ENCODE measurements around the gene IGFLR1. TPM values are rescaled to one million over a fixed set of nuclear protein-coding genes. Genes with fewer than 3 reads are reported as not detected.

Gene IGFLR1
- total RNA-seq, 1 donor from 2014 or later, result 6.3 TPM

GRCh38 chr19:35702223-35703012 lies 39.8 kb downstream of the IGFLR1 start:
- H3K9me3 Mint-ChIP-seq, result no peaks in the 10 kb centered on the region
- DNase-seq (ENCODE audit: low read depth, low spot score), result peak; percentile 83

GRCh38 chr19:35696835-35697234 lies 45.4 kb downstream of the IGFLR1 start:
- H3K4me3 Mint-ChIP-seq, result no peak overlapping the region
- H3K4me1 Mint-ChIP-seq, result peaks cover 4% of the 10 kb centered on the region
- H3K27me3 Mint-ChIP-seq (ENCODE audit: low read depth), result peaks cover 2% of the 10 kb centered on the region
- no peak for TF ChIP-seq CTCF (conservative IDR thresholded peaks at IDR 0.05)
- no peaks in the 10 kb centered on the region for H3K36me3 Mint-ChIP-seq (ENCODE audit: low read depth)
- H3K27ac Mint-ChIP-seq (ENCODE audit: unreplicated experiment), result no peak overlapping the region
- H3K9me3 Mint-ChIP-seq, result no peaks in the 10 kb centered on the region
- no peak for DNase-seq (ENCODE audit: low read depth, low spot score)

More at GRCh38 chr19:35702223-35703012, 39.8 kb downstream of the IGFLR1 start:
- H3K27me3 Mint-ChIP-seq (ENCODE audit: low read depth), result peaks cover 9% of the 10 kb centered on the region
- H3K36me3 Mint-ChIP-seq (ENCODE audit: low read depth), result no peaks in the 10 kb centered on the region
- TF ChIP-seq CTCF (conservative IDR thresholded peaks at IDR 0.05), result no peak
- peak overlapping the region; percentile 53 for H3K27ac Mint-ChIP-seq (ENCODE audit: unreplicated experiment)
- peak overlapping the region; percentile 91 for H3K4me3 Mint-ChIP-seq
- H3K4me1 Mint-ChIP-seq, result peaks cover 6% of the 10 kb centered on the region

- H3K4me1 Mint-ChIP-seq, result peaks cover 4% of the 10 kb centered on the region
- TF ChIP-seq CTCF (conservative IDR thresholded peaks at IDR 0.05), result no peak
- peaks cover 2% of the 10 kb centered on the region for H3K27me3 Mint-ChIP-seq (ENCODE audit: low read depth)
- no peaks in the 10 kb centered on the region for H3K9me3 Mint-ChIP-seq
- no peaks in the 10 kb centered on the region for H3K36me3 Mint-ChIP-seq (ENCODE audit: low read depth)
- DNase-seq (ENCODE audit: low read depth, low spot score), result no peak
- H3K4me3 Mint-ChIP-seq, result no peak overlapping the region
- no peak overlapping the region for H3K27ac Mint-ChIP-seq (ENCODE audit: unreplicated experiment)
Measured at GRCh38 chr19:35695895-35696422, 46.3 kb downstream of the IGFLR1 start.

- Mint-ChIP-seq H3K4me1 (peaks cover 4% of the 10 kb centered on the region), H3K27ac (ENCODE audit: unreplicated experiment) (no peak overlapping the region), H3K27me3 (ENCODE audit: low read depth) (peaks cover 2% of the 10 kb centered on the region), H3K9me3 (no peaks in the 10 kb centered on the region), H3K4me3 (no peak overlapping the region), H3K36me3 (ENCODE audit: low read depth) (no peaks in the 10 kb centered on the region)
- peak; percentile 91 for DNase-seq (ENCODE audit: low read depth, low spot score)
- peak; percentile 98 for TF ChIP-seq CTCF (conservative IDR thresholded peaks at IDR 0.05)
Measured at GRCh38 chr19:35693835-35694599, 48.2 kb downstream of the IGFLR1 start.

- H3K4me3 Mint-ChIP-seq, result no peak overlapping the region
- no peaks in the 10 kb centered on the region for H3K9me3 Mint-ChIP-seq
- TF ChIP-seq CTCF (conservative IDR thresholded peaks at IDR 0.05), result no peak
- peaks cover 4% of the 10 kb centered on the region for H3K4me1 Mint-ChIP-seq
- no peaks in the 10 kb centered on the region for H3K27me3 Mint-ChIP-seq (ENCODE audit: low read depth)
- no peak for DNase-seq (ENCODE audit: low read depth, low spot score)
- H3K36me3 Mint-ChIP-seq (ENCODE audit: low read depth), result no peaks in the 10 kb centered on the region
- no peak overlapping the region for H3K27ac Mint-ChIP-seq (ENCODE audit: unreplicated experiment)
Measured at GRCh38 chr19:35693422-35693821, 48.8 kb downstream of the IGFLR1 start.
